NOMO-1 (cell line): Measurements from ENCODE around the gene HOXD1.

Experiments
- DNase-seq, 2 experiments: peaks; one replicate each; lab custom pipeline; 2025; ENCODE audit not compliant: unreplicated experiment in 2 of 2; lab: John Stamatoyannopoulos, UW

Gene HOXD1

DNA sequence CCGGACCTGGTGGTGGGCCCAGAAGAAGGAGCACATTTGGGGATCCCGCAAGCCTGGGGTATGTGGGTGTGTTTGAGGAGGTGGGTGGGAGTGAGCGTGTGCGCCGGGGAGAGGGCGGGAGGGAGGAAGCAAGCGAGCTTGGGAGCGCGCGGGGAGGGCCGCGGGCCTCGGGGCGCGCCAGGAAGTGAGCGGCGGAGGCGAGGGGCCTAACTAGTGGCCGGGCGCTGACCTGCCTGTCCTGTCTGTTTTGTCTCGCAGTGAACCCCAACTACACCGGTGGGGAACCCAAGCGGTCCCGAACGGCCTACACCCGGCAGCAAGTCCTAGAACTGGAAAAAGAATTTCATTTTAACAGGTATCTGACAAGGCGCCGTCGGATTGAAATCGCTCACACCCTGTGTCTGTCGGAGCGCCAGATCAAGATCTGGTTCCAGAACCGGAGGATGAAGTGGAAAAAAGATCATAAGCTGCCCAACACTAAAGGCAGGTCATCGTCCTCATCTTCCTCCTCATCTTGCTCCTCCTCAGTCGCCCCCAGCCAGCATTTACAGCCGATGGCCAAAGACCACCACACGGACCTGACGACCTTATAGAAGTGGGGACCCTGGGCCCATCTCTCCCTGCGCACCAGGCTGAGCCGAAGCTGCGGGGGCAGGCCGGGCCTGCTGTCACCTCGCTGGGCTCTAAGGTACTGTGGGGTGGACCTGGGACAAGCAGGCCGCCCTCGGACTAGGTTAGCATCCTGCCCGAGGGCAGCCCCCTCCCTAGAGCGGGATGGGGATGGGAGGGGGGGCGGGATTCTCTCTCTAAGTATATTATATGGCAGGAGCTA is 35.9 kb upstream of the HOXD1 start:
- DNase-seq, result no peak

GRCh38 chr2:176154576-176155252 is 33.8 kb upstream of the HOXD1 start:
- DNase-seq, result no peak

GRCh38 chr2:176155356-176156044 is 33.0 kb upstream of the HOXD1 start:
- DNase-seq, result no peak

DNA sequence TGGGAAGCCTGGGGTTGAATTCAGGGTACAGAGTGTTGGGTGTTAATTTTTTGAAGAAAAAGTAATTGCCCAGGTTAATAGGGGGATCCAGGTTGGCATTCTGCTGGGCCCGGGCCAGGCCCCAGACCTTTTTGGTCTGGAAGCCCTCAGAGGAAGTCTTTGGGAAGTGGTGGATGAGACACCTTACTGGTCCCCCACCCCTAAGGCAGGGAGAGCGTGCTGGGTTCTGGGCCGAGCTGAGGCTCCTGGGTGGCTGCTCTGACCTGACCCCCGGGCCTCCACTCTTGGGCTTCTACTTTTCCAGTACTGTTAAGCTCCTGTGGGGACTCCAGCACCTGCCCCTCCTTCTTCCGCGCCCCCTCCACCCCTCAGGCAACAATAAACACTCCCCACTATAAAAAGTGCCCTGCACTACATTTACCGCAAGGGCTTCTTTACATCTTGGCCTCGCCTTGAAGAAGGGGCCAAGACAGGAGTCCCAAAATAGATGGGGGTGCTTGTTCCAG is 32.1 kb upstream of the HOXD1 start:
- no peak for DNase-seq

GRCh38 chr2:176156807-176157498 is 31.5 kb upstream of the HOXD1 start, which contains the start of gene HOXD3:
Gene HOXD3, plus strand, starts transcription at chr2:176157307. Its CDS starts 11,808 bp downstream, at chr2:176169115.
- DNase-seq, result no peak

GRCh38 chr2:176157499-176158185 is 30.8 kb upstream of the HOXD1 start:
- DNase-seq, result no peak

DNA sequence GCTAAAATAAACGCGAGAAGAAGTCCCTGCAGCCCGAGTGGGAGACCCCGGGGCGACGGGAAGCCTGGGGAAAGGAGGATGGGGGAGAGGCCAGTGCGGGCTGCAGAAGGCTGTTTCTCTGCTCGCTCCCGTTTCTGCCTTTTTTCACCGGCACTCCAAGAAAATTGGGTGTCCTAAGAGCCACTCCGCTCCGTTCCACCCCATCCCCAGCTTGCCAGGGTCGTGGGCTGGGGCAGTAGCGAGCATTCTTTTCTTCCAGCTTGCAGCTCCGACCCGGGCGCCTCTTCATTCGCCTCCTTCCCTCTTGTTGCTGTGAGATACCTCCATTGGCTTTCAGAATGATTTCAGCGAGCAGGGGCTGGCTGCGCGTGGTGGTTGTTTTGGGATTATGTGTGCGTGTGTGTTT is 30.3 kb upstream of the HOXD1 start:
- no peak for DNase-seq

- DNase-seq, result no peak
Measured at GRCh38 chr2:176158855-176159662, 29.4 kb upstream of the HOXD1 start.

- no peak for DNase-seq
Measured at GRCh38 chr2:176159663-176160250, 28.7 kb upstream of the HOXD1 start.

DNA sequence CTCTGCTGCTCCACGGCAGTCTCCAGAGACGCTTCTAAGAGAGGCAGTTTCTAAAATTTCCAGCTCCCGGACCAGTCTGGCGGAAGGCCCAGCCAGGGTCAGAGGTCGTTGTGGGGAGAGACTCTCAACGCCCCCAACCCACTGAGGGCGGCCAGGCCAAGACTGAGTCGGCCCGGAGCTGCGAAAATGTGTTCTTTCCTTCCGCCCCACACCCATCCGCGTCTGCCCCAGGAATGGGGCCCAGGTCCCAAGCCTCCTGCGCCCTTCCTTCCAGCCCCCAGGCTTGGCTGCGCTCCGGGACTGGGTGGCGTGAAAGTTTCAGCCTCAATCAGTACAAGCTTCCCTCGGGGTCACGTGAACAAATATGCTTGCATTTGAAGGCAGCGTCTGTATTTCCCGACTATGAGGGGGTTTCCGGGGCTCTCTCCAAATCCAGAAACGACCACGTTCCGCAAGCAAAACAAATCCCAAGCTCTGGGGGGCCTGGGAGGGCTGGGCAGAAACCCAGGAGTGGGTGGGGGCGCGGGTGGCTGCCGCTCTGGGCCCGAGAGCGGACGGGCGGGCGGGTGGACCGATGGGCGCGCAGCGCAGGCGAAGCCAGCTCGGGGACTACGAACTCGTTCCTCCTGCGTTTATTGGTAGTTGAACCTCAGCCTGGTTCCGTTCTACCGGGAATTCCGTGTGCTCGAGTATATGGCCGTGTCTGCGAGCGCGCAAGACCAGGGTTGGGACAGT is 28.1 kb upstream of the HOXD1 start:
- no peak for DNase-seq

- DNase-seq, result no peak
Measured at GRCh38 chr2:176160986-176161824, 27.3 kb upstream of the HOXD1 start.

DNA sequence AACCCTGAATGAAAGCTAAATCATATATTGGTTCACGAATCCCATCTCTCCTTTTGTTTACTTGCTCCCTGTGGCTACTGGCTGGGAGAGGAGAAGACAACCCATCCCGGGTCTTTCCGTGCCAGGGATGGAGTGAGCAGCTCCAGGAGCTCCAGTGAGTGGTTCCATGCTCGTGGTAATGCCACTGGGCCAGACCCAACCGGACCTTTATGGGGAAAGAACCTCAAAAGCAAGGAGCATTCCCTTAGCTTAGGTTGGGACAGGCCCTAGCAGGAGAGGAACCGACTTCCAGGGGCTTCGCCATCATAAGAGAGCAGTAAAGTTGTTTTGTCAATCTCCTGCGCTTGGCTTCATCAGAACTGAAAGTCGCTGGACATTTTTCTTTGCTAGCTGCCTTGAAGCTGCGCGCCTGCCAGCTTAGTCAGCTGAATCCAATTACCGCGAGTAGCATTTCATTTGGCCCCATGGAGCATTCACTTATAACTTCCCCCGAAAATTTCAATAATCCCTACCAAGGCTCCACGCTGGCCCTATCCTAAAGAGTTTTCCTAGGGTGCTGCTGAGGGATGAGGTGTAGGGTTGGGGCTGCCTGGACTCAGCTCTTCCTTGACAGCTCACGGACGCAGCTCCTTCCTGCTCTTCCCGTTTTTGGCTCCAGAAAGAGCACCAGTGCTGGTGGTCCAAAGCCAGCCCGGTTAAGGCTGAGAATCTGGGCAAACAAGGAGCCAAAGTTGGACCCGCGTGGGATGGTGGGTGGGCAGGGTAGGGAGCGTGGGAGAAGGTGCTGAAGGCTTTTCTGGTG is 26.4 kb upstream of the HOXD1 start:
- no peak for DNase-seq

- DNase-seq, result no peak
Measured at GRCh38 chr2:176162911-176163671, 25.4 kb upstream of the HOXD1 start.

DNA sequence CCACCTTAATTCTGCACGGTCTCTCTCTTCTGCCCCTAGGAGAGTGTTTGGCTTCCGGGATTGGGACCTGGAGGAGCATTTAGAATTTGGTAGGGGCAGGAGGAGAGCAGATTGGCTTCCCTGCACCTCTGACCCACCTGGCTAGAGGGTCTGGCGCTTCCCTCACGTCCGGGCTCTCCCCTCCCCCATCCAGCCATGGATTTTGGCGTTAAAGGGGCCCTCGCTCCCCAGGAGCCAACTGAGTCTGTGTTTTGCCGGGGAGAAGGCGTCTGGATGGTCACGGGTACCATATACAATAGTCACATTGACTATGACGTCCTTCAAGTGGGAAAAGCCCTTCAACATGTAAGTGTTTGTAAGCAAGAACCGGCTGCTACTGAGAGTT is 24.8 kb upstream of the HOXD1 start:
- DNase-seq, result no peak

DNA sequence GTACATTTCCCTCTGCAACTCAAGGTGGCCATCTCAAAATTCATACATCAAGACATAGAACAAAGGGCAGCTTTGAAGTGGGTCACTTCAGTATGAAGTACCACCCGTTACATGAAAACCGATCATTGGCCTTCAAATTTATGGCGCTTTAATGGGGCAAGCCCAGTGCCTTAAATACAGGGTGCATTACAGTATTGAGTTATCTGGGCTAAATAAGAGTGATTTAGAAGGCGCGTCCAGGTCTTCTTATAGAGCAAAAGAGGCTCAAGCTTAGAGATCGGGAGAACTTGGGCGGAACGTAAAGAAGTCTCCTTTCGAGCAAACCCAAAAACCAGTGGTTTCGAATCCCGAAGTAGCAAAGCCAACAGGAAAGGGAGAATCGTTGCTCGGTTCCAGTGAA is 24.3 kb upstream of the HOXD1 start:
- no peak for DNase-seq
